Measurements from ENCODE around the gene UHMK1. TPM values are rescaled to one million over a fixed set of nuclear protein-coding genes. Genes with fewer than 3 reads are reported as not detected.

Gene UHMK1
- total and polyA plus RNA-seq, 8 donors: 28.8 to 56.6 (median 34.4) TPM

GRCh38 chr1:162537216-162537615, 39.6 kb downstream of the UHMK1 start:
- H3K4me3 ChIP-seq: no peak overlapping the region
- no peak overlapping the region for H3K27ac ChIP-seq
- TF ChIP-seq, protein P1, sequence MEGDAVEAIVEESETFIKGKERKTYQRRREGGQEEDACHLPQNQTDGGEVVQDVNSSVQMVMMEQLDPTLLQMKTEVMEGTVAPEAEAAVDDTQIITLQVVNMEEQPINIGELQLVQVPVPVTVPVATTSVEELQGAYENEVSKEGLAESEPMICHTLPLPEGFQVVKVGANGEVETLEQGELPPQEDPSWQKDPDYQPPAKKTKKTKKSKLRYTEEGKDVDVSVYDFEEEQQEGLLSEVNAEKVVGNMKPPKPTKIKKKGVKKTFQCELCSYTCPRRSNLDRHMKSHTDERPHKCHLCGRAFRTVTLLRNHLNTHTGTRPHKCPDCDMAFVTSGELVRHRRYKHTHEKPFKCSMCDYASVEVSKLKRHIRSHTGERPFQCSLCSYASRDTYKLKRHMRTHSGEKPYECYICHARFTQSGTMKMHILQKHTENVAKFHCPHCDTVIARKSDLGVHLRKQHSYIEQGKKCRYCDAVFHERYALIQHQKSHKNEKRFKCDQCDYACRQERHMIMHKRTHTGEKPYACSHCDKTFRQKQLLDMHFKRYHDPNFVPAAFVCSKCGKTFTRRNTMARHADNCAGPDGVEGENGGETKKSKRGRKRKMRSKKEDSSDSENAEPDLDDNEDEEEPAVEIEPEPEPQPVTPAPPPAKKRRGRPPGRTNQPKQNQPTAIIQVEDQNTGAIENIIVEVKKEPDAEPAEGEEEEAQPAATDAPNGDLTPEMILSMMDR (IDR thresholded peaks at IDR 0.05): no peak
- no peaks in the 10 kb centered on the region for H3K36me3 ChIP-seq
- intact Hi-C loops (cut with DNase I): no loop called here
- H3K9me3 ChIP-seq: no peaks in the 10 kb centered on the region
- DNase-seq (no peak), ATAC-seq (no peak)
- H3K27me3 ChIP-seq: no peaks in the 10 kb centered on the region
- H3K4me1 ChIP-seq: no peaks in the 10 kb centered on the region

- Histone ChIP-seq H3K27me3 (no peaks in the 10 kb centered on the region), H3K4me3 (no peak overlapping the region), H3K9me3 (peaks cover 0 to 12% of the 10 kb centered on the region in 2 donors), H3K36me3 (no peaks in the 10 kb centered on the region), H3K4me1 (no peaks in the 10 kb centered on the region), H3K27ac (no peak overlapping the region)
- intact Hi-C loops (cut with DNase I): no loop called here
- no peak for DNase-seq
- peak; percentile 49 for ATAC-seq
- TF ChIP-seq, protein P1 (IDR thresholded peaks at IDR 0.05): no peak
Observed at GRCh38 chr1:162538815-162539431, 41.3 kb downstream of the UHMK1 start.

DNA sequence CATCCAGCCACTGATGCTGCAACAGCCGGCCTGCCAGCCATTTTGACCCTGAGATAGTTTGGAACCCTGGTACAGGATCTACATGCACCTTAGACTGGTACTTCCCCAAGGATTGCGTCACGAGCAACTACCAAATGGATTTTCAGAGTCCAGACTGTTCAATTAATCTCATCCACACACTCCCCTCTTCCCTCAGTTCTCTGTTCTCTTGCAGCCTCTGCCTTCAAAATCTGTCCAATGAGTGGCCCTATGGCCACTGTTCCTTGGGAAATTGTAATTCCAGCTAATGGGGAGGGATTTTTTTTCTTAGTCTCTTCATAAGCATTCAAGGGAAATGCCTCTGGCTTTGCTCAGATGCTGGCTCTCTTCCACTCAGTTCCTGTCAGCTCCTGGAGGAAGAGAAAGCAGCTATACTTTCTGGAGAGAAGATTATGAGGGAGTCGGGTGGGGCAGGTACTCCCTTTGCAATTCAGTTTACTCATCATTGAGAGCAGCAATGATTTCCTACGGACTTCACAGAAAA, 44.1 kb downstream of the UHMK1 start:
- H3K4me1 ChIP-seq: no peaks in the 10 kb centered on the region

GRCh38 chr1:162543228-162543627, 45.6 kb downstream of the UHMK1 start:
- peaks cover 0 to 13% of the 10 kb centered on the region in 2 donors for H3K9me3 ChIP-seq
- no peaks in the 10 kb centered on the region for H3K27me3 ChIP-seq
- no peak overlapping the region for H3K27ac ChIP-seq
- DNase-seq: no peak
- no peaks in the 10 kb centered on the region for H3K36me3 ChIP-seq
- TF ChIP-seq, protein P1 (IDR thresholded peaks at IDR 0.05): no peak
- no peak for ATAC-seq
- no peak overlapping the region for H3K4me3 ChIP-seq
- intact Hi-C loops (cut with DNase I): no loop called here
- no peaks in the 10 kb centered on the region for H3K4me1 ChIP-seq

More for the DNA sequence above, 44.1 kb downstream of the UHMK1 start:
- Histone ChIP-seq H3K27me3 (no peaks in the 10 kb centered on the region), H3K9me3 (peaks cover 0 to 13% of the 10 kb centered on the region in 2 donors), H3K27ac (peak overlapping the region; percentile 23 to 53), H3K4me3 (no peak overlapping the region), H3K36me3 (no peaks in the 10 kb centered on the region)
- DNase-seq (peak in 1 of 4 donors; percentile 46), ATAC-seq (peak; percentile 79)
- TF ChIP-seq, protein P1 (IDR thresholded peaks at IDR 0.05): no peak
- intact Hi-C loops (cut with DNase I): no loop called here

GRCh38 chr1:162548170-162548569, 50.6 kb downstream of the UHMK1 start:
- no peaks in the 10 kb centered on the region for H3K36me3 ChIP-seq
- DNase-seq: no peak
- peak overlapping the region in 1 of 2 donors; percentile 5 for H3K27ac ChIP-seq
- peaks cover 0 to 8% of the 10 kb centered on the region in 2 donors for H3K9me3 ChIP-seq
- H3K4me3 ChIP-seq: no peak overlapping the region
- peak; percentile 56 for ATAC-seq
- H3K4me1 ChIP-seq: no peaks in the 10 kb centered on the region
- intact Hi-C loops (cut with DNase I): no loop called here
- no peaks in the 10 kb centered on the region for H3K27me3 ChIP-seq
- TF ChIP-seq, protein P1 (IDR thresholded peaks at IDR 0.05): no peak

Measured in left lung (tissue), 10 donors.